GM18502 (cell line): Measurements from ENCODE around the gene CSRNP3.
A peak's percentile ranks its signal among the peaks of the same experiment; 100 is the strongest.
"Not testable (repeated sequence)": the region's sequence is repeated elsewhere in the genome, so short reads cannot be mapped to it uniquely, and the experiment has no call there.

Experiments used
- ATAC-seq: cut with Tn5 transposase; IDR thresholded peaks from one replicate; pipeline ENCODE4 v1.9.1; 2021; ENCODE audit warnings: mild to moderate bottlenecking; ENCODE audit not compliant: unreplicated experiment, poor library complexity

Gene CSRNP3

DNA sequence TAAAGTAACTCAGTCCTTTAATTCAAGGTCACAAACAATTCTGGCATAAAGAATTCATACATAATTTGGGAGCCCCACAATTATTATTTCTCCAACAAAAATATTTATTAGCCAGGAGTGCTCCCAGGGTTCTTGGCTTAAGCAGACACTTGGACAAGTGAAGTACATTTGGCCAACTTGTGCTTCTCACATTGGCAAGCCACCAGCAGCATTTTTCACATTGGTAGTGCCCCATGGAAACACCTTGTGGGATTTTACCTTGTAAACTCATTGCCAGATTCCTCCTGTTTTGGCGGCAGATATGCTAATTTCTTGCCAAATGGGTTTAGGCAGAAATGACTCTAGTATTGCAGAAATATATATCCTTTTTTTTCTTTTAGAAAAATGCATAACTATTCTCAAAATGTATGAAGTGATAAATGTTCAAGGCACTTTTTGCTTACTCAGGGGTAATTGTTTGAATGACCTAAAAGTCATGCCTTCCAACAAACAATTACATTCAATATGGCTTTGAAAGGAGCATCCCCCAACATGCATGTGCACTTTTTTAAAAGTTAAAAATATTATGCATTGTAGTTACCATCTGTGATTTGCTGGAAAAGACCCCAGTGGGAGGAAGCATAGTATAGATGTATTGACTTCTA lies 113.5 kb downstream of the CSRNP3 start:
- ATAC-seq: no peak

DNA sequence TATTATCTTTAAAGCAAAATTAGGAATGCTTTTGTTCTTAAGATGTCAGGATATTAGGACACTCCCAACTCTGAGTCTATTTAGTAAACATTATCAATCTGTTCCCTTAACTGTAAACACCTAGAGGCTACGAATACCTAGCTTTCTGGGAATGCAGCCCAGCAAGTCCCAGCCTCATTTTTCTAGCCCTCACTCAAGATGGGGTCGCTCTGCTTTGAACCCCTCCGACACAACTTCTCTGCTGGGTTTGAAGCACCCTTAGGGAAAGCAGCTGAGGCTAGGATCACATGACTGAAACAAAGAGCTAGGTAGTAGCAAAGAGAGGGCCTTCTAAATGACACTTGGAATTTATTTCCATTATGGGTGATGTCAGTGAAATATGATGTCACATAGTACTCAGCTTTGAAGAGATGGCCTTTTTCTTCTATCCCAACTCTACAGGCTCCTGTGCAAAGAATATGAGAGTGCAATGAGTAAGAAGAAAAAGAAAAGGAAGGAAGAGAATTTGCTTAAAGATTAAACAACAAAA lies 114.7 kb downstream of the CSRNP3 start:
- no peak for ATAC-seq

DNA sequence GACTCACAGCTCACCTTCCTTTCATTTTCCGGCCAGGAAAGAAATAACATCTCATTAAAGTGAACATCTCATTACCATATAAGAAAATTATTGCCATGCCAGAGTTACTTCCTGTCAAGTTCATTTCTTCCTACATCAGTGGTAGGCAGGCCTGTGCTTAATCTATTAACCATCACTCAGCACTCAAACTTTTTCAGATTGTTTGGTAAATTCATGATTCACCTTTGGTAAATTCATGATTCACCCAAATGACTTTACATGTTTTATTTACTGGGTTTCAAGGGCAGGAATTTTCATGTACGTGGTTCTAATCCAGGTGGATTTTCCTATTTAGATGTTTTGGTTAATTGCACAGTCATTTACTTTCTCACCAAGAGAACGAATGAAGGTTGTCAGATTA lies 116.5 kb downstream of the CSRNP3 start:
- ATAC-seq: no peak

DNA sequence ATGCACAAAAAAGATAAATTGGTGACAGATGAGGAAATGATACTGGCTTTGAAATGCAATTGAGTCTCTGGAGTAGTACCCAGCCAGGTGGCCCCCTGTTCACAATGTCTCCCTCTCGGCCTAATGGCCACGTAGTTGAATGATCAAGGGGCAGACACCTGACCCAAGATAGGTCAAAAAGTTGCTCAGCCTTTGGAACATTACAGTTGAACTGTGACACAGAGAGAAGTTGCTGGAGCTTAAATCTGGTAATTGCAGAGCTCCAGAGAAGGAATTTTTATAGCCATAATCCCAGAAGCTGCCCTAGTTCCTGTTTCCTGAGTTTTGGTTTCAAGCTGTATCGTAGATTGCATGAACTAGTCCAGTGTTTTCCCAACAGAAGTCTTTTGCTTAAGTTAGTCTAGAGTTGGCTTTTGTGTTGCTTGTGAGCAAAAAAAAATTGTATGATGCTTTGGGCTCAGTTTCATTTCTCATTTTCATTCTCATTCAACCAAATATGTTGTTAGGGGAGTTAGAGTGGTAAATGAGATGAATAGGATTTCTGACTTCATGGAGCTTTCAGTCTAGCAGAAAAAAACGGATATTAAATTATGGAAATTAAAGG lies 117.9 kb downstream of the CSRNP3 start:
- ATAC-seq: peak; percentile 92

DNA sequence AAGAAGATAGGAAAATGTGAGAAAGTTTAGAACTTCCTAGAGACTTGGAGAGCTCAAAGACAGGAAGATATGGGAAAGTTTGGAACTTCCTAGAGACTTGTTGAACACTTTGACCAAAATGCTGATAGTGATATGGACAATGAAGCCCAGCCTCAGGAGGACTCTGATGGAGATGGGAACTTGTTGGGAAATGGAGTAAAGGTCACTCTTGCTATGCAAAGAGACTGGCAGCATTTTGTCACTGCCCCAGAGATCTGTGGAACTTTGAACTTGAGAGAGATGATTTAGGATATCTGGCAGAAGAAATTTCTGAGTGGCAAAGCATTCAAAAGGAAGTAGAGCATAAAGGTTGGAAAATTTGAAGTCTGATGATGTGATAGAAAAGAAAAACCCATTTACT lies 121.5 kb downstream of the CSRNP3 start:
- ATAC-seq: not testable (repeated sequence)

DNA sequence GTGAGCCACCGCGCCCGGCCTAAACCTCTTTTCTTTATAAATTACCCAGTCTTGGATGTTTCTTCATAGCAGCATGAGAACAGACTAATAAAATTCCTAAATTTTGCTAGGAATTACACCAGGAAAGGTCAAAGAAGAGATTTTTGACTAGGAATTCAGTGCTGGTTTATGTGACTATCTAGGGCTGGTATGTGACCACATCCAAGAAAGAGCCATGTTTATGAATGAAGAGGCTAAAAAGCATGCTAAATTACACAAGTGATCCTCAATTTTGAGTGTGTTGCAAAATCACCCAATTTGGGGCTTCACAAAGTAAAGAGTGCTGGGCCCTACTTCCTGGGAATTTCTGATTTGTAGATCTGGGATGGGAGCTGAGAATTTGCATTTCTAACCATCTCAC lies 123.6 kb downstream of the CSRNP3 start:
- ATAC-seq: no peak

DNA sequence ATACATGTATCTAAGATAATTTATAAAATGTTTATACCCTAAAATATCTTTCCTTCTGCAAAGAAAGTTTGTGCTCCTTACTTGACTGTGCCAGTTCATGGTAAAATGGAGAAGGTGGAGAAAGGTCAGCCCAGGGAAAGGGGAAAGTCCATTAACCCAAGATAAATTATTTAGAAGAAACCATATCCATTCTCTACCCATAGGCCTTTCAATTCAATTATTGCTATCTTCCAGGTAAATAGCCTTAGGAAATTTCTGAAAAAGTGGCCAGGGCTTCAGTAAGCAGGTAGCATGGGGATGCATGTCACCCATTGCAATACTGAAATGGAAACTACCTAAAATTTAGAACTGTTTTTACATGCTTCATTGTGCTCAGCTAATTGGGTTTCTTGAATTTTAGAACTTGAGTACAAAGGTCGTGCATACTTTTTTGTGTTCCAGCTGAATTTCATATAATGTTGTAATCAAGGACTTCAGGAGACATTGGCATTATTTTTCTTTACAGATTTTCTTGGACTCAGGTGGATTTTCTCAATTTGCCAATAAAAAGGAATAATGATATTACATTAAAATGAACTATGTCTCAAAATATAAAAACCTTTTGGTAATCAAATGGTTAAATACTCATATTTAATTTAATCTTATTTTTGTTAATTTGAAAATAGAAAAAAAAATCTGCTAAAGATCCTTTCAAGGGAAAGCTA lies 124.9 kb downstream of the CSRNP3 start:
- peak; percentile 66 for ATAC-seq

DNA sequence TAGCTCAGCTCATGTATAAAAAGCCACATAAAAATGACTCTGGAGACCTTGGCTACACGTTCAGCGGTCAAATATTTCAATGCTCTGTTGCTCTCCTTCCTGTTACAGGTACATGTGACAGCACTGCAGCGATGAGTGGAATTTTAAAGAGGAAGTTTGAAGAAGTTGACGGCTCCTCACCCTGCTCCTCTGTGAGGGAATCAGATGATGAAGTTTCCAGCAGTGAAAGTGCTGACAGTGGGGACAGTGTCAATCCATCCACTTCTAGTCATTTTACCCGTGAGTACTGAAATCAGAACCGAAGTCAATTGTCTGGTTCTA lies 125.4 kb downstream of the CSRNP3 start:
- ATAC-seq: peak; percentile 87

DNA sequence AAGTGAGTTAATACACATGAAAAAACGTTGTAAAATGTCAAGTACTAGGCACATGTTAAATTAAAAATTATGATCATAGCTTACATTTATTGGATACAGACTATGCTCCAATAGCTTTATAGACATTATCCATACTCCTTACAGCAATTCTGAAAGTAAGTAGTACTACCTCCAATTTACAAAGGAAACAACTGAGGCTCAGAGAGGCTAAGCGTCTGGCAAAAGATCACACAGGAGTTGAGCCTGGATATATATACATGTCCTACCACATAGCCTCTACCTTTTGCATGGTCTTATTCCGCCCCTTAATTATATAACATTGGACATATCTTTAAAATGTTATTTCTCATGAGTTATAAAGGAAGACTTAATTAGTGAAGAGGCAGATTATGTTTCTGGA lies 127.3 kb downstream of the CSRNP3 start:
- no peak for ATAC-seq

DNA sequence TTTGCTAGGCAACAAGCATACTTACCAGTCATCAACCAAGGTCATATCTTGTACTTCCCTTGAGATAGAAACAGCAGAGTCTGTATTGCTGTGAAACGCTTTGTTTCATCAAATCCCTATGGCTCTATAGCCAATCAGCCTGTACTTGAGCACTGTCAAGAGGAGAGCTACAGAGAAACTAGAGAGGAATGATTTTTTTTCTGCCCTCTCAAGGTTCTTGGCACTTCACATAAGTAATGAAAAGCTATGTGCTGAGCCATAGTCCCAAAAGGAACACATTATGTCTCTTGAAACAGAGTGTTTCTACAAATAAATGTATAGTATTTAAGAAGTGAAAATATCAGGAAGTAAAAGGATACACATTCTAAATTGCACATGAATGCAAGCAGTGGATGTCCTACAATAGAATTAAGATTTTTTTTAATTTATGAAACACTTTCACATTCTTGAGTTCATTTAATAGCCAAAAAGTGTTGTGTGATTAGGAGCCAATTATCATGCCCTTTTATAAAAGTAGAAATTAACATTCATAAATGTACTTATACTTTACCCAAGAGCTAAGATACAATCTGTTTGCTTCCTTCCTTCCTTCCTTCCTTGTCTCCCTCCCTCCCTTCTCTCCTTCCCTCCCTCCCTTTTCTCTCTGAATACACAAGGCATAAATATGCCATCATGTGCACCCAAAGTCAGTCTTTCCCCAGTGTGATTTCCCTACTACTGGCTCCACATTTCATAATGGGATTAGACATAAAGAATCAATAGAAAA lies 131.8 kb downstream of the CSRNP3 start:
- ATAC-seq: no peak

DNA sequence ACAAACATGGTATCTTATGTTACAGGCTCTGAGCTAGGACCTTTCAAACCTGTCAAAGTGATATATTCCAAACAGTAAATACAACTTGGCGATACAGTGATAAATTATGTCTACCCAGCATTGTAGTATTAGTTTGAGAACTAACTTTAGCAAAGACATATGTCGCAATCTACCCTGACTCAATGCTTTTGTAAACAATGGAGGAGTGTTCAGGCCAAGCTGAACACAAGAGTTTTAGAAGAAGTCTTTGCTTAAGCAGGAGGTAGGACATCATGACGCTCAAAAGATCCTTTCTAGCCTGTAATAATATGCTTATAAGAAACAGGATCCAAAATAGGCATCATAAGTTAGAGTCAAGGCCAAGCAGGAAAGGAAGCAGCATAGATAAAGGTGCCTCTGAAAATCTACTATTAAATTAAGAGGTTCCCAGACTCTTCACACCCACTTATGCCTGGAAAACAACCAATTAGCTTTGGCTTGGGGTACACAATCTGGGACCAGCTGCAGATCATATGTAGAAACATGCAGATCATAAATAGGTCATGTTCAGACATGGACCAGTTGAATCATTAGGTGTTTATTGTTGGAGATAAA lies 132.5 kb downstream of the CSRNP3 start:
- no peak for ATAC-seq

DNA sequence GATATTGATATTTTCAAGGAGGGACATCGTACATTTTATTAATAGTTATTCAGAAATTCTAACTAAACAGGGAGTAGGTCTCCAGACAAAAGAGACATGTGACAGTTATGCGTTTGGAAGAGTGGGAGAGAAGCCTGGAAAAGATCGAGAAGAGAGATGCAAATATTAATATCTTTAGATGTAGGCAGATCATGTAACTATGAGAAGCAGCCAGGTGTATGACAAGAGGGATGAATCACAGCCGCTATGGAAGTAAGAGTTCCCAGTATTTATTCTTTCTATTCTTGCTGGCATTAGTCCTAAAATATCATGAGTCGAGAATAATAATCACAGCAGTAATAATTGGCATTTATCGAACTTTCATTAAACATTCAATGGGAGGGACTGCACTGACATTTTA lies 140.2 kb downstream of the CSRNP3 start:
- ATAC-seq: no peak

DNA sequence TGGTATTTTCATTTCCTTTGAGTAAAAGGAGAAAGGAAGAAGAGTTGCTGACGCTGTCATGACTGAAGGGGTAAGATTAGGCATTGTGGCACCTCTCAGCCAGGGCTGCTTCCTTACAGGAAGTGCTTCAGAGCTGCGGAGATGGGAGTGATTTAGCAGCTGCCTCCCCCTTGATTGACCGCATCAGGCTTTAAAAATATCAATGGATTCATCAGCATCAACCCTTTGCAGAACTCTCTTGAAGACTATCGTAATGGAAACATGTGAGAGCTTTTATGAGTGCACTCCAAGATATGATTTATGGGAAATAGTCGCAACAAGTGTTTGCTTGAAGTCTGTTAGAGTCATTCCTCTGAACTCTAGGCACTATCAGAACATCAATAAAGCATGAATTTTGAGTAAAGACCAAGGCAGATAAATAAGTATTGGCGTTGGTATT lies 141.1 kb downstream of the CSRNP3 start:
- ATAC-seq: no peak

DNA sequence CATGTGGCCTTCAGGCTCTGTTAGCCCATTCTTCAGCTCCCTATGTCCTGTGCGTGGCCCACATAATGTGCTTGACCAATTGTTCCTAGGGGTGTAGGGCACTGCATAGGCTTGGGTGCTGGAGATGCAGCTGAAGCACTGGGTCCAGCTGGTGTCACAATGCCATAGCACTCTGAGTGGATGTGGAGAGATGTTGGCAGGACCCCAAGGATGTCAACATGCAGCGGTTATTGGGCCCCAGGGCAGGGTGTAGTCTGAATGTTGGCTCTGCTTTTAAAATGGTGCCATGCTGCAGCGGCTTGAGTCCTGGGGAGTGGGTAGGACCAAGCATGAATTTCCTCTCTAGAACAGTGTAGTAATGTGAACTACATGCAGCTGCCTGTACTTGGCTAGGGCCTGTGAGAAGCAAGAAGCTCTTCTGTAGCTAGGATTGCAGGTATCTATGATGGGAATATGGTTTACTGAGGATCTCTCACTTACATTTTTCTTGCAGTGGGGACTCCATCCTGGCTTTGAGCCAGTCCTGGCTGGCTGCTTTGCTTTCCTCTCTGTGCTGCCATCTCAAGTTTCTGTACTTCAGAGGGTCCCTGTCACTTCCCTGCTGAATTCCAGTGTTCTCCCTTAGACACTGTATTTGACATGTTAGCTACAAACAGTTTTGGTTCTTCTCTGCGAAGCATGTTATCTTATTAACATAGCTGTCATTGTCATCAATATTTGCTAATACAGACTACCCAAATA lies 148.4 kb downstream of the CSRNP3 start:
- ATAC-seq: no peak

DNA sequence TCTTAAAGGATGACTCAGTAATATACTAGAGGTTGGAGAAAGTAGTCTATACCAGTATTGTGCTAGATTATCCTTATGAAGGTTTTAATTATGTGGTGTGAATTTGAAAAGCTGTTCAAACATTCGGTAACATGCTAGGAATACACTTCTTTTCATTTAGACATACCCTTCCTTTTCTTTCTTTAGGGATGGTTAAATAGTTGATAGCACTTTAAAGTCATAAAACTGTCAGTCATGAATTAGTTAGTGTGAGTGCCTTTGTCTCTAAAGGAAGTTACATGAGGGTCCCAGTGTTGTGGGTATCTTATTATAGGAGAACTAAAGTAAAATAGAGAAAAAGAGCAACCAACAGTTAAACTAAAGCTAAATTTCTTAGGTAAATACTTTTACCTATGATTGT lies 149.3 kb downstream of the CSRNP3 start:
- ATAC-seq: no peak

DNA sequence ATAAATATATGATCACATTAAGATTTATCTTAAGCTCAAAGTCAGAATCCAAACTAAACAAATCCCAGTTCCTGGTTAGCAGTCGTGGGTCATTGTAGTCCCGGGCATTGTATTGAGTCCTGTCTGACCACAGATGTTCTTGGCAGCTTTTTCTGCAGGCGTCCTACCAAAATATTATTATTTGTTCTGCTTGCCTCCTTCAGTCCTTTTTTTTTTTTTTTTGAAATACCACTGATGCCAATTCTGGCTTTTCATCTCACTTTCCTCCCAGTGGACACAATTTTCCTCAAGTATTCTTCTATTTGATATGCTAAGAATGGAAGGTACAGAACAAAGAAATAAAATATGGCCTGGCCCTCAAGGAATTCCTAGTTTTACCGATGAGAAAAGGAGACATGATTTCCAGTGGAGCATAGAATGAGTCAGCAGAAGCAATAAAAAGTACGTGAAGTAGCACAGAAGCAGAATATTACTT lies 151.6 kb downstream of the CSRNP3 start:
- ATAC-seq: no peak

DNA sequence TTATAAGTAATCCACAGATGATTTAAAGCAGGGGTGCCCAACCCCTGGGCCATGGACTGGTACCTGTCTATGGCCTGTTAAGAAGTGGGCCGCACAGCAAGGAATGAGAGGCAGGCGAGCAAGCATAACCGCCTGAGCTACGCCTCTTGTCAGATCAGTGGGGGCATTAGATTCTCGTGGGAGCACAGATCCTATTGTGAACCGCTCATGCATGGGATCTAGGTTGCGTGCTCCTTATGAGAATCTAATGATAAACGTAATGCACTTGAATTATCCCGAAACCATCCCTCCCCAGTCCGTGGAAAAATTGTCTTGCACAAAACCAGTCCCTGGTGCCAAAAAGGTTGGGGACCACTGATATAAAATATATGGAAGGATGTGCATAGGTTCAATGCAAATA lies 153.7 kb downstream of the CSRNP3 start:
- no peak for ATAC-seq

DNA sequence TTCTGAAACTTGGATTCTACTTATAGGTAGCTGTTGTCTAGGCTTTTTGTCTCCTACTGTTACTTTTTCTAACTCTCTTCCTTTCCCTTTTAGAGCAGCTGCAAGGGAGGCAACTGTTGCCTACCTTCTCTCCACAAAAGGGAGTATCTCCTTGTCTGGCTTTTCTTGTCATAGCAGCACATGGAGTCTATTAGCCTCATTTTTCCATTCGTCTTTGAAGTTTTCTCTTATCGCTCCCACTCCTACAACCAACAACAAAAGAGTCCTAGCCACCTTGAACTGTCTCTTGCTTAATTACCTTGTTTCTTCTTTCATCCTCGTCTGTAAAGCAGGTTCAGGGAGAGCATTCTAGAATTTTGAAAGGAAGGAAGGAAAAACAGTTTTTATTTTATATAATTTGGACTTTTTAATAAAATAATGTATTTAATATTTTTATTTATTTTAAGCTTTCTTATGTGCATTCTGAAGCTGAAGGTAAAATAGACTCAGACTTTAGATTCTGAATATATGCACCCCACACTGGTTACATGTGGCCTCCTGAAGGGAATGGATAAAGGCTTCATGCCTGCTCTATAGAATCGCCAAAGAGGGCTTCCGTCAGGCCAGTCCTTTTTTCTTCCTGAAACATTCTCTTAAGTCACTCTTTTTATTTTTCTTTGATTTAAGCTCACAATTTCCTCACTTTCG lies 154.4 kb downstream of the CSRNP3 start:
- ATAC-seq: no peak

DNA sequence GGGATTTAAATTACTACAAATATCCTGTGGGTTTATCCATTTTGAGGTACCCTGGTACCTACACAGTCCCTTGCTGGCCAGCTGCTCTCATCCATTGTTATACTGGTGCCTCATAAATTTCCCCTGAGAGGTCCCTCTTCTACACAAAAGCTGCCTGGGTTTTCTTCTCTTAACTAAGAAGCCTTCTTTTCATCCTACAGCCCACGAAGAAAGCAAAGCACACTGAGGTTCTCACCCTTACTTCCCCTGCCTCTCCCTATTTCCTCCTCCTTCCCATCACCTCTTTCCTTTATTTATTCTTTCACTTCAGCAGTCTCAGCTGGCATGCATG lies 154.9 kb downstream of the CSRNP3 start:
- no peak for ATAC-seq
